Vagina (tissue), 2 donors: ENCODE data around the gene KRTAP12-3.

Source experiments
- CTCF ChIP-seq, 3 experiments: fragments of 450-650 bp in 2 of 3; fragments of 200-600 bp in 1 of 3; sonication (generic) in 1 of 3; IDR thresholded peaks; one replicate each; pipeline ENCODE4 v1.5.1; 2017 to 2019; ENCODE audit warnings: antibody characterized with exemption in 3 of 3, mild to moderate bottlenecking in 2 of 3, moderate library complexity in 2 of 3
- POLR2A ChIP-seq, 2 donors: fragments of 450-650 bp; IDR thresholded peaks; one replicate each; pipeline ENCODE4 v1.6.1; 2017; ENCODE audit warnings: antibody characterized with exemption in 2 of 2, mild to moderate bottlenecking in 2 of 2, moderate library complexity in 2 of 2

DNA sequence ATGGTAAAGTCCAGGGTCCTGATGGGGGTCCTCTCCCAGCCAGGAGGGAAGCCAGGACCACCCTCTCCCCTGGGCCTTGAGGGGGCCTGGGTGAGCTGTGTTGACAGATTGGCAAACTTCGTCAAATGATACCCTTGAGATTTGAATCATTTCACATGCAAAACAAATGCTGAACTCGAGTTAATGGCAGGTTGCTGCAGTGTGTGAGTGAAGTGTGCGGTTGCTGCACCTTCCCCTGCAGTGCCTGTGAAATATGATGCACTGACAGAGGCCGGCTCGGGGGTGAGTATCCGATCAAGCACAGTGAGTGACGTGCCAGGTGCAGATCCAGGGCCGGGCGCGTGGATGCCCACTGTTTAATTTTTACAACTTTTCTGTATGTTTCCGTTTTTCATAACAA is 29.9 kb downstream of the KRTAP12-3 start:
- TF ChIP-seq CTCF (IDR thresholded peaks at IDR 0.05) (no peak), POLR2A (IDR thresholded peaks at IDR 0.05) (no peak)
